Germinal center (tissue), 1 donor: ENCODE results near the gene SLC16A7.
A peak's percentile ranks its signal among the peaks of the same experiment; 100 is the strongest.
"Not testable (repeated sequence)": the region's sequence is repeated elsewhere in the genome, so short reads cannot be mapped to it uniquely, and the experiment has no call there.

Source experiments
- DNase-seq: peaks from one replicate; pipeline ENCODE4 v3.0.0; 2012; ENCODE audit warnings: mixed read lengths, low spot score

Gene SLC16A7

GRCh38 chr12:59736359-59736758 lies 140.5 kb downstream of the SLC16A7 start:
- DNase-seq = no peak

GRCh38 chr12:59736786-59737185 lies 141.0 kb downstream of the SLC16A7 start:
- DNase-seq = no peak

GRCh38 chr12:59737725-59738463 lies 142.1 kb downstream of the SLC16A7 start:
- DNase-seq = no peak

- DNase-seq = no peak
Observed at GRCh38 chr12:59742841-59743240, 147.0 kb downstream of the SLC16A7 start.

- DNase-seq = no peak
Observed at GRCh38 chr12:59744564-59744963, 148.7 kb downstream of the SLC16A7 start.

GRCh38 chr12:59751091-59751490 lies 155.3 kb downstream of the SLC16A7 start:
- not testable (repeated sequence) for DNase-seq

GRCh38 chr12:59761542-59761941 lies 165.7 kb downstream of the SLC16A7 start:
- DNase-seq = no peak

GRCh38 chr12:59763835-59764234 lies 168.0 kb downstream of the SLC16A7 start:
- DNase-seq = no peak

GRCh38 chr12:59768031-59768430 lies 172.2 kb downstream of the SLC16A7 start:
- DNase-seq = no peak

- DNase-seq = no peak
Observed at GRCh38 chr12:59780605-59781135, 184.8 kb downstream of the SLC16A7 start.

- DNase-seq = no peak
Observed at GRCh38 chr12:59787610-59788009, 191.8 kb downstream of the SLC16A7 start.

GRCh38 chr12:59792647-59793046 lies 196.8 kb downstream of the SLC16A7 start:
- DNase-seq = no peak

GRCh38 chr12:59803735-59804134 lies 207.9 kb downstream of the SLC16A7 start:
- DNase-seq = no peak

- peak; percentile 11 for DNase-seq
Observed at GRCh38 chr12:59808317-59808910, 212.6 kb downstream of the SLC16A7 start.

- no peak for DNase-seq
Observed at GRCh38 chr12:59811991-59812390, 216.2 kb downstream of the SLC16A7 start.

- no peak for DNase-seq
Observed at GRCh38 chr12:59812716-59813115, 216.9 kb downstream of the SLC16A7 start.

GRCh38 chr12:59820594-59821011 lies 224.8 kb downstream of the SLC16A7 start:
- no peak for DNase-seq

GRCh38 chr12:59823567-59823966 lies 227.7 kb downstream of the SLC16A7 start:
- no peak for DNase-seq

- DNase-seq = no peak
Observed at GRCh38 chr12:59827767-59828166, 231.9 kb downstream of the SLC16A7 start.

GRCh38 chr12:59828521-59828920 lies 232.7 kb downstream of the SLC16A7 start:
- DNase-seq = no peak

- DNase-seq = no peak
Observed at GRCh38 chr12:59833408-59833807, 237.6 kb downstream of the SLC16A7 start.

- no peak for DNase-seq
Observed at GRCh38 chr12:59834659-59835474, 239.0 kb downstream of the SLC16A7 start.
